BJ (cell line): ENCODE data around the gene ENOX1. TPM values are rescaled to one million over a fixed set of nuclear protein-coding genes. Genes with fewer than 3 reads are reported as not detected.

Experiments used
- CTCF ChIA-PET: fragments of 350-600 bp; formaldehyde crosslinking; extraction: SDS; loops from one replicate; lab custom pipeline; 2021; ENCODE audit warnings: antibody characterized with exemption, inconsistent platforms; lab: Yijun Ruan, JAX
- POLR2A ChIA-PET: fragments of 300-600 bp; sonication (Branson Sonifier 250); formaldehyde crosslinking; extraction: SDS; loops from one replicate; lab custom pipeline; 2021; ENCODE audit warnings: antibody characterized with exemption; lab: Charles Lee
- DNase-seq: peaks from one replicate; pipeline ENCODE4 v3.0.0-alpha.2; 2011; ENCODE audit warnings: low read depth
- H3K27me3 ChIP-seq: 2 replicates; pipeline ENCODE4 v1.6.0; 2011; ENCODE audit warnings: low read length; ENCODE audit not compliant: control insufficient read depth, insufficient read depth
- H3K36me3 ChIP-seq: 2 replicates; pipeline ENCODE4 v1.5.1; 2011; ENCODE audit warnings: low read length; ENCODE audit not compliant: control insufficient read depth, insufficient read depth
- H3K4me3 ChIP-seq: 2 replicates; pipeline ENCODE4 v1.5.1; 2011; ENCODE audit warnings: low read depth, mild to moderate bottlenecking, control low read depth, low read length
- polyA plus RNA-seq: library from polyadenylated mRNA; depleted of rRNA; stranded (reverse); fragments of >200 nt; gene quantifications from 2 replicates; pipeline ENCODE4 v1.2.3, GENCODE V29; 2011
- TF ChIP-seq, protein P1 (sequence below): IDR thresholded peaks from 2 replicates; pipeline ENCODE4 v1.5.1; 2011; ENCODE audit warnings: low read depth, mild to moderate bottlenecking, control low read depth, inconsistent platforms, low read length, moderate library complexity; ENCODE audit not compliant: insufficient read depth

ENOX1 gene
- polyA plus RNA-seq, 1 experiment = 2.1 TPM

DNA sequence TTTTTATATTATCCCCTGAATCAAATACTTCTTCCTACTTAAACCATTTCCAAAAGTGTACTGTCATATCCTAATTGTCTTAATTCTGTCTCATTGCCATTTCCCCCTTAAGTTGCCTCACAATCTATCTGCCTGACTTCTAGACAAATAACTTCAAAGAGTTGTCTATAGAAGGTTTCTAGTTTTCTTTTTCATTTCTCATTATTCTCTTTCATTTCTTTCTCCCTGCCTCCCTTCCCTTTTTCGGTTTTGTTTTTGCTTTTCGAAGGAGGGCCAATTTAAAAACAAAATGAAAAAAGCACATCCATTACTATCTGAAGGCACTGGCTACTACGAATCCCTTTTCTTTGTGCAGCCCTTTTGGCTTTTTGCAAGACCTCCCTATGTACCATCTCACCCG lies 396.2 kb downstream of the ENOX1 start:
- Histone ChIP-seq H3K4me3 (no peak overlapping the region), H3K36me3 (no peaks in the 10 kb centered on the region), H3K27me3 (no peaks in the 10 kb centered on the region)
- DNase-seq = no peak
- ChIA-PET POLR2A (no interaction called here), CTCF (no interaction called here)
- TF ChIP-seq, protein P1, sequence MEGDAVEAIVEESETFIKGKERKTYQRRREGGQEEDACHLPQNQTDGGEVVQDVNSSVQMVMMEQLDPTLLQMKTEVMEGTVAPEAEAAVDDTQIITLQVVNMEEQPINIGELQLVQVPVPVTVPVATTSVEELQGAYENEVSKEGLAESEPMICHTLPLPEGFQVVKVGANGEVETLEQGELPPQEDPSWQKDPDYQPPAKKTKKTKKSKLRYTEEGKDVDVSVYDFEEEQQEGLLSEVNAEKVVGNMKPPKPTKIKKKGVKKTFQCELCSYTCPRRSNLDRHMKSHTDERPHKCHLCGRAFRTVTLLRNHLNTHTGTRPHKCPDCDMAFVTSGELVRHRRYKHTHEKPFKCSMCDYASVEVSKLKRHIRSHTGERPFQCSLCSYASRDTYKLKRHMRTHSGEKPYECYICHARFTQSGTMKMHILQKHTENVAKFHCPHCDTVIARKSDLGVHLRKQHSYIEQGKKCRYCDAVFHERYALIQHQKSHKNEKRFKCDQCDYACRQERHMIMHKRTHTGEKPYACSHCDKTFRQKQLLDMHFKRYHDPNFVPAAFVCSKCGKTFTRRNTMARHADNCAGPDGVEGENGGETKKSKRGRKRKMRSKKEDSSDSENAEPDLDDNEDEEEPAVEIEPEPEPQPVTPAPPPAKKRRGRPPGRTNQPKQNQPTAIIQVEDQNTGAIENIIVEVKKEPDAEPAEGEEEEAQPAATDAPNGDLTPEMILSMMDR = no peak

DNA sequence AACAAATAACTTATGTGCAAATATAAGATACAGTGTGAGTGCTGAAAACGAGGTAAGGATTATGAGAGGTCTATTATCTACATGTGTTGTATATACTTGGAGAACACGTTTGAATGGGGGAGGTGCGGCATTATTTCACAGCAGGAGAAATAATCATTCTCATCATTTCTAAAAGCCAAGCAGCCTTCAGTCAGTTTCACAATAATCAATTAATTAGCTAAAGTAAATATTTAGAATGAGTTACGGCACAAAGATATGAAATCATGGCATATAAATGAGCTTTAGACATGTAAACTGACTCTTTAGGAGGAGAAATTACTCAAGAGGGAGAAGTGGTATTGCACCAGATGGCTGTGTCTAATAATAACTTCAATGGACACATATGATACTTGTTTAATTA lies 396.8 kb downstream of the ENOX1 start:
- TF ChIP-seq, protein P1 = no peak
- Histone ChIP-seq H3K27me3 (no peaks in the 10 kb centered on the region), H3K4me3 (no peak overlapping the region), H3K36me3 (no peaks in the 10 kb centered on the region)
- no peak for DNase-seq
- CTCF ChIA-PET = no interaction called here
- POLR2A ChIA-PET = no interaction called here

DNA sequence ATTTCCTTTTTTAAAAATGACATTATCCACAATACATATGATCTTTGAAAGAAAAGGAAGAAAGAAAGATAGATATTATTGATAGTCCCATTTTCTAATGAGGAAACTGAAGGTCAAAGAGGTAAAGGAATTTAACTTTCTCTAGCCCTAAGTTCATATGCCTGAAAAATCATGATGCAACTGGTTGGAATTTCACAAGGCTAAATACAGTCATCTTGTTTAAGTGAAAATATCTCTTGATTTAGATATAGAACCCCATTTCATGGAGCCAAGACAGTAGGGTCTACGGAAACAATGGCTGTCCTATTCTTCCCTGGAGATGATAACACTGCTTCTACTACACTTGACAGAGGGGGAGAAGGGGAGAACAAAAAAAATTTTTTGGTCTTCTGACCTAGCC lies 397.2 kb downstream of the ENOX1 start:
- Histone ChIP-seq H3K36me3 (no peaks in the 10 kb centered on the region), H3K4me3 (no peak overlapping the region), H3K27me3 (no peaks in the 10 kb centered on the region)
- CTCF ChIA-PET = interaction anchor here (0.7 kb wide), 1 partner anchor 12 kb away, joined by 3 read pairs; no protein-coding TSS in a partner anchor
- POLR2A ChIA-PET = no interaction called here
- DNase-seq = no peak
- TF ChIP-seq, protein P1 = no peak

DNA sequence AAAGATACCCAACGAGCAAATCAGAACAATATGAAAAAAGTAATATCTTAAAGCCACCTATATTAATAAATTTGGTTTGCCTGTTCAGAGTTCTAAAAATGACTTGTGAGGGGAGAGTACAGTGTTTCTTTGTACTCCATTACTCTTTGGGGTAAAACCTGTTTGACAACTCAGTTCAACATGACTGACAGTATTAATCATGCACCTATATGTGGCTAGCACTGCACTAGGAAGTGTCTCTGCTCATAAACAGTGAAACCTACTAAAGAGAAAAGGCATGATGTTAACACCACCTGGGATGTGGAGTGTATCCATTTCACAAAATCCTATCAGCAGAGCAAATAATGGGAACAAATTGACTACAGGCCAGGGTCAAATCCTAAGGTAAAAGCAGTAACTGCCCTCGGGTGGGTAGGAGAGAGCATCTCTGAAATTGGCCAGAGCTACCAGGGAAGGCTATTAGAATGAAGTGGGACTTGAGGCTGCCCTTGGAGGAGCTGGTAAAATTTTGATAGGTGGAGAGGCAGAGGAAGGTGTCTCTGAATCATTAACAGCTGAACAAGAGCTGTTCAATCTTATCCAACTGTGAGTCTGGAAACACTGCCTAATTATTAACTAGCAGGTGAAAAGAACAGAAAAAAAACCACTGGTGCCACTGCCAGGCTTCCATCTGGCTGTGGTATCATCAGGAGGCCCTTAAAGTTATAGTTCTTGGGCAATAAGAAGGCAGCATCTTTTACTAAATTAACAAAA lies 398.3 kb downstream of the ENOX1 start:
- no peak for DNase-seq
- POLR2A ChIA-PET = no interaction called here
- Histone ChIP-seq H3K27me3 (no peaks in the 10 kb centered on the region), H3K4me3 (no peak overlapping the region), H3K36me3 (no peaks in the 10 kb centered on the region)
- CTCF ChIA-PET = interaction anchor here (0.7 to 1.1 kb wide), 2 partner anchors 11 to 283 kb away, joined by 3 read pairs; no protein-coding TSS in a partner anchor
- TF ChIP-seq, protein P1 = no peak

DNA sequence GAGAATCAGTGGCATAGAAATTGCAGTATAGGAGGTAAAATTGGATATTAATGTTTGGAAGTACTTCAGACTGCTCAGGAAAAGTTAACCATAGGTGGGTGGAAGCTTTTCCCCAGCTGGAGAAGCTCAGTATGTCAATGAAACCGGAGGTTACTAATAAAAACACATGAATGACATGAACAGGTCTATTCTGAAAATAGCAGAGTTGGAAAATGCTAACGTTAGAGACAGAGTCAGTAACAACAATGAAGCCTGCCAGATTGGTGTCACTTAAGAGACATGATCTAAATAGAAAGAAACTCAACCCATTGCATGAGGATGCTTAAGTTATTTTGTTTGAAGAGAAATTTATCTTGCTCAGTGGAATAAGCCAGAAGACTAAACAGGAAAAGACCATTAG lies 398.9 kb downstream of the ENOX1 start:
- Histone ChIP-seq H3K27me3 (no peaks in the 10 kb centered on the region), H3K4me3 (no peak overlapping the region), H3K36me3 (no peaks in the 10 kb centered on the region)
- POLR2A ChIA-PET = no interaction called here
- TF ChIP-seq, protein P1 = no peak
- DNase-seq = no peak
- CTCF ChIA-PET = no interaction called here
